Stimulated activated naive CD8-positive, alpha-beta T cell treated with anti-CD3 and anti-CD28 coated beads, Interleukin-15, amount 100 ng/mL, for 72 hours (primary cell): Measurements from ENCODE around the gene CCR2.
A peak's percentile ranks its signal among the peaks of the same experiment; 100 is the strongest.
"Not testable (repeated sequence)": the region's sequence is repeated elsewhere in the genome, so short reads cannot be mapped to it uniquely, and the experiment has no call there.

Experiments used
- ATAC-seq: fragments of 150-1000 bp; cut with Tn5 transposase; 2 replicates; pipeline ENCODE4 v1.10.0; 2021; ENCODE audit warnings: mild to moderate bottlenecking, moderate library complexity
- DNase-seq, 2 donors: peaks; one replicate each; pipeline ENCODE4 v3.0.0; 2021 to 2022
- H3K27ac Mint-ChIP-seq, 2 donors: one replicate each; pipeline ENCODE4 v1.8.0; 2022; ENCODE audit warnings: mild to moderate bottlenecking in 2 of 2, mixed read lengths in 2 of 2, moderate library complexity in 2 of 2
- H3K27me3 Mint-ChIP-seq: one replicate; pipeline ENCODE4 v1.8.0; 2022; ENCODE audit warnings: mixed read lengths
- H3K4me1 Mint-ChIP-seq: one replicate; pipeline ENCODE4 v1.8.0; 2022; ENCODE audit warnings: mild to moderate bottlenecking, mixed read lengths
- H3K4me3 Mint-ChIP-seq, 2 donors: one replicate each; pipeline ENCODE4 v1.8.0; 2022; ENCODE audit warnings: mild to moderate bottlenecking in 2 of 2, mixed read lengths in 2 of 2, moderate library complexity in 1 of 2
- H3K9me3 Mint-ChIP-seq, 2 donors: one replicate each; pipeline ENCODE4 v1.8.0; 2022; ENCODE audit warnings: mixed read lengths in 2 of 2

CCR2 gene

DNA sequence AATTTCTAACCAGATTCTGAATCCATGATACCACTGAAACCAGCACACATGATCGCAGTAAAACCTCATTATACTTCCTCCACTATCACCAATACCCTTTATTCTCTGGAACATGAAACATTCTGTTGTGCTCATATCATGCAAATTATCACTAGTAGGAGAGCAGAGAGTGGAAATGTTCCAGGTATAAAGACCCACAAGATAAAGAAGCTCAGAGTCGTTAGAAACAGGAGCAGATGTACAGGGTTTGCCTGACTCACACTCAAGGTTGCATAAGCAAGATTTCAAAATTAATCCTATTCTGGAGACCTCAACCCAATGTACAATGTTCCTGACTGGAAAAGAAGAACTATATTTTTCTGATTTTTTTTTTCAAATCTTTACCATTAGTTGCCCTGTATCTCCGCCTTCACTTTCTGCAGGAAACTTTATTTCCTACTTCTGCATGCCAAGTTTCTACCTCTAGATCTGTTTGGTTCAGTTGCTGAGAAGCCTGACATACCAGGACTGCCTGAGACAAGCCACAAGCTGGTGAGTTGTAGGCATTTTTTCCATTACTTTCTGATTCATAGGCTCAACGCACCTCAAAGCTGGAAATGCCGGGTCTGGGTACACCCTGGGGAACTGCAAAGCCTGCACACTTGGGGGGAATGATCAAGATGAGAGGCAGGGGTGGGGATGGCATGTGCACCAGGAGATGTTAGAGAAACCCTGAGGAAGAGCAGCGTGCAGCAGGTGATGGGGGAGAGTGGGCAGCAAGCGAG is at the start of gene CCR2:
TSS of gene CCR2 (plus strand) at position 465 of the 764 bp plus-strand sequence. CDS start 3,417 bp downstream, outside the sequence.
- DNase-seq (no peak), ATAC-seq (peak; percentile 62)
- Mint-ChIP-seq H3K9me3 (peaks cover 0 to 2% of the 10 kb centered on the region in 2 donors), H3K4me1 (peaks cover 69% of the 10 kb centered on the region), H3K27ac (peak within 1 kb of the TSS in 1 of 2 donors; percentile 6), H3K27me3 (peaks cover 45% of the 10 kb centered on the region), H3K4me3 (peak within 1 kb of the TSS; percentile 49 to 69)

DNA sequence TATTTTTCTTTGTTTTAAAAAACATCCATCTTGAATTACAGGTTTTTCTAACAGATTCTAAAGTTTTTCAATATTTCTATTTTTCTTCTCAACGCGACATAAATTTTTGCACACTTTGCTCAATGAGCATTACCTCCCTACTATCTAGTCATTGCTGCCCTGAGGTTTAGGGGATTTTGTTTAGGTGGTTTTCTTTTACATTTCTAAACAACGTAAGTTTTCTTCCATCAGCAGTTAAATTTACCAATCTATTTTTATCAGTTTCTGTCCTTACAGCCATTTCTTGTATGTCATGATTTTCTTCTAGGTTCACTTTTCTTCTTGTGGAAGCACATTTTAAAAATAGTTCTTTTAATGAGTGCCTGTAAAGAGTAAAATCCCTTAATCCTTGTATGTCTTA is 49.2 kb upstream of the CCR2 start:
- peaks cover 30% of the 10 kb centered on the region for H3K4me1 Mint-ChIP-seq
- H3K27ac Mint-ChIP-seq, result no peak overlapping the region

DNA sequence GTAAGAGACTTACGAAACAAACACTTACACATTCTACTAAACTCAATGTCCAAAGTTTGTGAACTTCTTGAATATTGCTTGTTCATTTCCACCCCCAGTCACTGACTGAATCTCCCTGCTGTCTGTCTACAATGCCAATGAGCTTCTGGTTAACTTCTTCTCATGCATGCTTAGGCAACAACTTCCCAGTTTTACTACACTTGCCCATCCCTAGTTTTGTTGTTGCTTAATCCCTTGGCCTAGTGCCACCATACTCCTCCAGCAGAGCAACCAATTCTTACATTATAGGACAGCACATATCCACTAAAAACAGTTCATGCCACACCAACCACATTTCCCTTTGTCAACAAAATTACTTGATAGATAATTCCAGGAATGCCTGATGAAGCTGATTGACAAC is 40.9 kb upstream of the CCR2 start:
- H3K27me3 Mint-ChIP-seq, result peaks cover 37% of the 10 kb centered on the region
- H3K27ac Mint-ChIP-seq, result no peak overlapping the region
- H3K4me3 Mint-ChIP-seq, result no peak overlapping the region
- H3K9me3 Mint-ChIP-seq, result peaks cover 14 to 23% of the 10 kb centered on the region in 2 donors
- peaks cover 12% of the 10 kb centered on the region for H3K4me1 Mint-ChIP-seq
- DNase-seq (no peak), ATAC-seq (no peak)

More for the DNA sequence above, 49.2 kb upstream of the CCR2 start:
- ATAC-seq (no peak), DNase-seq (no peak)
- H3K9me3 Mint-ChIP-seq, result no peaks in the 10 kb centered on the region
- peaks cover 26% of the 10 kb centered on the region for H3K27me3 Mint-ChIP-seq
- H3K4me3 Mint-ChIP-seq, result no peak overlapping the region

DNA sequence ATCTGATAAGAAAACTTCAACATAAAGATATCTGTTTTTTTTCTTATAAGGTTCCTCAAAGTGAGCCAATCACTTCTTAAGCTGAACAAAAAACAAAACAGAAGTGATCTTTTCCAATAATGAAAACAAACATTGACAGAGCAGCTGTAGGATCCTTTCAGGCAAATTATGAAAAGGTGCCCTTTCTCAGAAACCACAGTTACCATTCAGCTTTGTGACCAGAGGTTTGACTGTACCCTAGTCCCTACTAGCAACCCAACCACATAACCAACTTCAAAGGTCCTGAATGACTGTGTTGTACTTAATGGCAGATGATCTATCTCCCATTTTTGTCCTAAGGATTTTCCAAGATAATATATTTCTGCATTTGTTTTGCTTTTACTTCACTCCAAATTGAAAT is 39.4 kb upstream of the CCR2 start:
- Mint-ChIP-seq H3K27me3 (peaks cover 24% of the 10 kb centered on the region), H3K9me3 (peaks cover 20 to 27% of the 10 kb centered on the region in 2 donors), H3K4me3 (no peak overlapping the region), H3K27ac (no peak overlapping the region), H3K4me1 (peaks cover 12% of the 10 kb centered on the region)
- no peak for DNase-seq
- ATAC-seq, result peak; percentile 89

DNA sequence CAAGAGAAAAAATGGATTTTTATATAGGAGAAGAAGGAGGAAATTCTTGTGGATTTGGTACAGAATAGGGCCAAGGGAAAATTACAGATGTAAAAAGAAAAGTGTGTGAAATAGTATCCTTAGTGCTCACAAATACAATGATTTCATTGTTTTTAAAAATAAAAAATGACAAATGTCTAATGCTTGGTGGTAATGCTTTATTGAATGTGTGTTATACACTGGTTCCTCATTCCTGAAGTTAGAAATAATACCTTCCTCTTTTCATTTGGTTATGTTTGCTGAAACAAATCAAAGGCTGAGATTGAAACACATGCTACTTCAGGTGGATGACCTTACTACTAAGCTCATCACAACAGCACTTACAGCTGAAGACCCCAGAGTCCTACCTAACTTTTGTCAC is 37.7 kb upstream of the CCR2 start:
- no peak for ATAC-seq
- H3K4me1 Mint-ChIP-seq, result peaks cover 12% of the 10 kb centered on the region
- no peak overlapping the region for H3K27ac Mint-ChIP-seq
- peaks cover 20 to 27% of the 10 kb centered on the region in 2 donors for H3K9me3 Mint-ChIP-seq
- no peak overlapping the region for H3K4me3 Mint-ChIP-seq
- H3K27me3 Mint-ChIP-seq, result peaks cover 28% of the 10 kb centered on the region
- no peak for DNase-seq

DNA sequence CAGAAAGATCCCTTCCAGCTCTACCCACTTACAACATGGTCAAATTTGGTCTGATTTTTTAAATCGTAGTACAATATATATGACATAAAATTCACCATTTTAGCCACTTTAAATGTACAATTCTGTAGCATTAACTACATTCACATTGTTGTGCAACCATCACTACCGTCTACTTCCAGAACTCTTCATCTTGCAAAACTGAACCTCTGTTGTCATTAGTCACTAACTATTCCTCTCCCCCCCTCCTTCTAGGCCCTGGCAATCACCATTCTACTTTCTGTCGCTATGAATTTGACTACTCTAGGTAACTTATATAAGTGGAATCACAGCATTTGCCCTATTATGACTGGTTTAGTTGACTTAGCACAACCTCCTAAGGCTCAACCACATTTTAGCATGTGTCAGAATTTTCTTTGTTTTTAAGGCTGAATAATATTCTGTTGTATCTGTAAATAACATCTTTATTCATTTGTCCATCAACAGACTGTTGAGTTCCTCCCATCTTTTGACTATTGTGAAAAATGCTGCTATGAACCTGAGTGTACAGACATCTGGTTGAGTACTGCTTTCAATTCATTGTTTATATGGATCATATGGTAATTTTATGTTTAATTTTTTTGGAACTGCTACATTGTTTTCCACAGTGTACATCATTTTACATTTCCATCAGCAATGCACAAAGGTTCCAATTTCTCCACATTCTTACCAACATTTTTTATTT is 35.5 kb upstream of the CCR2 start:
- no peak overlapping the region for H3K27ac Mint-ChIP-seq
- H3K4me3 Mint-ChIP-seq, result no peak overlapping the region
- ATAC-seq (no peak), DNase-seq (no peak)
- peaks cover 22% of the 10 kb centered on the region for H3K27me3 Mint-ChIP-seq
- H3K4me1 Mint-ChIP-seq, result peaks cover 12% of the 10 kb centered on the region
- H3K9me3 Mint-ChIP-seq, result peaks cover 20 to 23% of the 10 kb centered on the region in 2 donors

DNA sequence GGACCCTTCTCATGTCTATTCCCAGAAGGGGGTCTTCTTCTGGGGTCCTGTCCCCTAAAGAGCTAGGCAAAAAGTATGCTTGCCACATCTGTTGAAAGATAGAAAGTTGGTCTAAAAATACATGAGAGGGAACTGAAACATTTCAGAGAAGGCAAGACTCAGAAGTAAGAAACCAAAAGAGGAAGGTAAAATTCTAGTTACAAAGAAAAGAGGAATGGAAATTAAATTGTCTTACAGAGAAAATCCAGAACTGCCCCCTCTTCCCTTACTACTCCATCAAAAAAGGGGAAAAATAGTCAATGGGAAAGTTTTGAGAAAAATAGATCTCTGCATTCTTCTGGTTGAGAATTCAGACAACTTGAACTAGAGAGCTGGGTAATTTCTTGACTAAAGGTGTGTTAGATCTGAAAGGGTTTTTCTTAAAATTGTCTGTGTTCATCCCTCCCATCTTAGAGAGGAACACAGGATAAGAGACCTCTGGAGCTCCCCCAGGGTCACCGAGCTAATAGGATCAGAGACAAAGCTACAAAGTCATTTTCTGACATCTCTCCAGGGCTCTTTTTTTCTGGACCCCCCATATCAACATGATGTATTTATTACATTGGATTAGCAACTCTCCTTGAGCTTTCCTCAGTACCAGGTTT is 32.3 kb upstream of the CCR2 start:
- H3K9me3 Mint-ChIP-seq, result peaks cover 17 to 20% of the 10 kb centered on the region in 2 donors
- H3K4me3 Mint-ChIP-seq, result no peak overlapping the region
- DNase-seq (no peak), ATAC-seq (no peak)
- no peaks in the 10 kb centered on the region for H3K4me1 Mint-ChIP-seq
- no peak overlapping the region for H3K27ac Mint-ChIP-seq
- peaks cover 18% of the 10 kb centered on the region for H3K27me3 Mint-ChIP-seq

DNA sequence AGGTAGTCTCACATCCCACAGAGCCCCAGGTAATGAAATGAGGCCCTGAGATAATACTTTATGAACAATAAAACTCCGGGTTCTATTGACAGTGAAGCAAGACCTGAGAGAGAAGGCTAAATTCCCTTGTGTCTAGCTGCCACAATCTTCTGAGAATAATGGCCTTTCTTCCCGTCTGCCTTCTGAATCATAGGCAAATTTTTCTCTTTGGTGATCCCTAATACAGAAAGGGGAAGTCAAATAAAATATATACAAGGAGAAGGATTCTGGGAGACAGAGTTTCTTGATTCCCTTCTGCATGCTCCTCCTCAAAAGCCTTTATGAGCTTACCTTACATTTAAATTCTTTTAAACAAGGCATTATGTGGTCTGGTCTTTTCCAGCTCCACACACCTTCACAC is 29.9 kb upstream of the CCR2 start:
- ATAC-seq (no peak), DNase-seq (no peak)
- Mint-ChIP-seq H3K27ac (no peak overlapping the region), H3K9me3 (no peaks in the 10 kb centered on the region), H3K27me3 (peaks cover 18% of the 10 kb centered on the region), H3K4me1 (no peaks in the 10 kb centered on the region), H3K4me3 (no peak overlapping the region)

DNA sequence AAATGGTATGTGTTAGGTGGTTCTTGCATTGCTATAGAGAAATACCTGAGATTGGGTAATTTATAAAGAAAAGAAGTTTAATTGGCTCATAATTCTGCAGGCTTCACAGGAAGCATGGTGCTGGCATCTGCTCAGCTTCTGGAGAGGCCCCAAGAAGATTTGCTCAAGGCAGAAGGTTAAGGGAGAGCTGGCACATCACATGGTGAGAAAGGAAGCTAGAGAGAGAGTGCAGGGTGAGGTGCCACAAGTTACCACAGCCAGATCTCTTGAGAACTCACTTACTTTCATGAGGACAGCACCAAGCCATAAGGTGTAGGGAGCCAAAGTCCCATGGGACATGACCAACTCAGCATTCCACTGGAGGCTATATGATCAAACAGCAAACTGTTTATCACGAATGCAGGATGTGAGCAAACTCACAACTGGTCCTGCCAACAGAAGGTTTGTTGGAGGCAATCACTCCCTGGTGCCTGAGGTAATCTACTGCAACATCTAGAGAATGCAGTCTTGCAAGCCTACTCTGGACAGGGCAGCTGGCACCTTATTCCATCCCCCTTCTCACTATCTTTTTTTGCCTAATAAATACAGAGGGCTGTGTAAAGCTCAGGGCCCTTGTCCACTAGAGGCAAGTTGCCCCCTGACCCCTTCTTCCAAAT is 28.1 kb upstream of the CCR2 start:
- H3K27me3 Mint-ChIP-seq, result peaks cover 15% of the 10 kb centered on the region
- H3K4me3 Mint-ChIP-seq, result no peak overlapping the region
- no peaks in the 10 kb centered on the region for H3K9me3 Mint-ChIP-seq
- DNase-seq (no peak), ATAC-seq (no peak)
- H3K4me1 Mint-ChIP-seq, result no peaks in the 10 kb centered on the region
- H3K27ac Mint-ChIP-seq, result no peak overlapping the region

DNA sequence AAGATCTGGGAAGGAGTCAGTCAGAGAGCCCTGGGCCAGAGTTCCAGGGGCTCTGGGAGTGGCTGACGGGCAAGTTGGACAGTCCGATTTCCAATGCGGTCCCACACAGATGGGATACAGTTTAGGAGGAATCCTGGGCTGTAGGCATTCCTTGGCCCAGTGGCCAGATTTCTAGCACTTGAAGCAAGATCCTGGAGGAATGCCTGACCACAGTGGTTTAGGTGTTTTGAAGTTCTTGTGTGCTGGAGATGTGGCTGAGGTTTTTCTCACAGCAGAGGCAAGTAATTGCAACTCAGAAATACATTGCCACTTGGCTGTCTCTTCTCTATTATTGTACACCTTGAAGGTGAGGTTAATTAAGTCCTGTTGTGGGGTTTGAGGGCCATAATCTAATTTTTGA is 23.2 kb upstream of the CCR2 start:
- not testable (repeated sequence) for H3K4me3 Mint-ChIP-seq, H3K9me3 Mint-ChIP-seq, DNase-seq, H3K27ac Mint-ChIP-seq, ATAC-seq
- Mint-ChIP-seq H3K27me3 (peaks cover 12% of the 10 kb centered on the region), H3K4me1 (peaks cover 14% of the 10 kb centered on the region)

DNA sequence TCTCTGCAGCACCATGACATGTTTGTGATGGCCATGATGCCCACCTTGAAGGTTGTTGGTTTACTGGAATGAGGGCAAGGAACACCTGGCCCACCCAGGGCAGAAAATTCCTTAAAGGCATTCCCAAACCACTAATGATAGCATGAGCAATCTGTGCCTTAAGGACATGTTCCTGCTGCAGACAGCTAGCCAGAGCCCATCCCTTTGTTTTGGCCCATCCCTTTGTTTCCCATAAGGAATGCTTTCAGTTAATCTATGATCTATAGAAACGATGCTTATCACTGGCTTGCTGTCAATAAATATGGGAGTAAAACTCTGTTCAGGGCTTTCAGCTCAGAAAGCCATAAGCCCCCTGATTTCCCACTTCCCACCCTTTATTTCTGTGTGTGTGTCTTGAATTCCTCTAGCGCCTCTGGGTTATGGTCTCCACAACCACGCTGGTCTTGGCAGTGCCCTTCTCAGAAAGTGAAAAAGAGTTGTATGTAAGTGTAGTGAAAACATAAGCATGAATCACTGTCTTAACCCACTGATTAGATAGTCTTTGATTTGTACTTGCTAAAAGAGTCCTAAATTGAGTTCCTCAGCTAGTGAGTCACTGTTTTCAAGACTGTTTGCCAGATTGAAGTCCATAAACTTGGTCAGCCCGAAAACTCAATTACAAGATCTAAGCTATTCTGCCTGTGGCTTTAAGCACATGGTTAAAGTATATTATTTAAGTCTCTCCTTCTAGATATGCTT is 19.0 kb upstream of the CCR2 start:
- Mint-ChIP-seq H3K4me1 (peaks cover 14% of the 10 kb centered on the region), H3K27ac (no peak overlapping the region), H3K9me3 (peaks cover 14 to 23% of the 10 kb centered on the region in 2 donors), H3K27me3 (peaks cover 12% of the 10 kb centered on the region), H3K4me3 (no peak overlapping the region)
- DNase-seq, result peak; percentile 12 to 21
- ATAC-seq, result peak; percentile 99

DNA sequence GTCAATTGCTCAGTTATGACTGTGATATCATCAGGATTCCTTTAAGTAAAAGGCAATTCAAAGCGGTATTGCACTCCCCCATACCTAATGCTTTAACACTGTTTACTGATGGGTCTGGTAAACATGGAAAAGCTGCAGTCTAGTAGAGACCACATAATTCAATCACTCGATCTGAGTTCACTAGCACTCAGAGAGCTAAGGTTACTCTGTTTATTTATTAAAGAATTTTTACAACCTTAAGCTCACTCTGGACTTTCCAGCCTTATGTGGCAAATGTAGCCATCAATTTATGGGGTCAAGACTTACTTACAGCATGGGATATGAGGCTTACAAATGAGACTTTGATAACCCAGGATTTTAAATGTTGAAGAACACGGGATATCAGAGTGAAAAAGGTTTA is 18.4 kb upstream of the CCR2 start:
- DNase-seq (no peak), ATAC-seq (no peak)
- peaks cover 20 to 27% of the 10 kb centered on the region in 2 donors for H3K9me3 Mint-ChIP-seq
- no peak overlapping the region for H3K4me3 Mint-ChIP-seq
- H3K27ac Mint-ChIP-seq, result no peak overlapping the region
- H3K4me1 Mint-ChIP-seq, result peaks cover 14% of the 10 kb centered on the region
- H3K27me3 Mint-ChIP-seq, result peaks cover 12% of the 10 kb centered on the region

DNA sequence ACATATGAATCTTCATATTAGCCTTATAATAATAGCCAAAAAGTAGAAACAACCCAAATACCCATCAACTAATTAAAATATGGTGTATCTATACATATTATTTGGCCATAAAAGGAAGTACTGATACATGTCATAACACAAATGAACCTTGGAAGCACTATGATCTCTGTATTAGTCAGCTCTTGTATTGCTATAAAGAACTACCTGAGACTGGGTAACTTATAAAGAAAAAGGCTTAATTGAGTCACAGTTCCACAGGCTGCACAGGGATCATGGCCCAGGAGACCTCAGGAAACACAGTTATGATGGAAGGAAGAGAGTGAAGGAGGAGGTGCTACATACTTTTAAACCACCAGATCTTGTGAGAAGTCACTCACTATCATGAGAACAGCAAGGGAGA is 16.0 kb upstream of the CCR2 start:
- H3K4me1 Mint-ChIP-seq, result peaks cover 10% of the 10 kb centered on the region
- peaks cover 20 to 27% of the 10 kb centered on the region in 2 donors for H3K9me3 Mint-ChIP-seq
- no peaks in the 10 kb centered on the region for H3K27me3 Mint-ChIP-seq
- H3K4me3 Mint-ChIP-seq, result no peak overlapping the region
- DNase-seq (no peak), ATAC-seq (peak; percentile 77)
- no peak overlapping the region for H3K27ac Mint-ChIP-seq

DNA sequence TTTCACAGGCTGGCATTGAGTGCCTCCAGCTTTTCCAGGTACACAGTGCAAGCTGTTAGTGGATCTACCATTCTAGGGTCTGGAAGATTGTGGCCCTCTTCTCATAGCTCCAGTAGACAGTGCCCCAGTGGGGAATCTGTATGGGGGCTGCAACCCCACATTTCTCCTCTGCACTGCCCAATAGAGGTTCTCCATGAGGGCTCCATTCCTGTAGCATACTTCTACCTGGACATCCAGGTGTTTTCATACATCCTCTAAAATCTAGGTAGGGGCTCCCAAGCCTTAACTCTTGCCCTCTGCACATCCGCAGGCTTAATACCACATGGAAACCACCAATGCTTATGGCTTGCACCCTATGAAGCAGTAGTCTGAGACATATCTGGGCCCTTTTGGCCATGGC is 15.1 kb upstream of the CCR2 start:
- Mint-ChIP-seq H3K4me3 (no peak overlapping the region), H3K27me3 (no peaks in the 10 kb centered on the region), H3K9me3 (peaks cover 20 to 27% of the 10 kb centered on the region in 2 donors), H3K4me1 (peaks cover 10% of the 10 kb centered on the region), H3K27ac (no peak overlapping the region)
- no peak for DNase-seq
- no peak for ATAC-seq

DNA sequence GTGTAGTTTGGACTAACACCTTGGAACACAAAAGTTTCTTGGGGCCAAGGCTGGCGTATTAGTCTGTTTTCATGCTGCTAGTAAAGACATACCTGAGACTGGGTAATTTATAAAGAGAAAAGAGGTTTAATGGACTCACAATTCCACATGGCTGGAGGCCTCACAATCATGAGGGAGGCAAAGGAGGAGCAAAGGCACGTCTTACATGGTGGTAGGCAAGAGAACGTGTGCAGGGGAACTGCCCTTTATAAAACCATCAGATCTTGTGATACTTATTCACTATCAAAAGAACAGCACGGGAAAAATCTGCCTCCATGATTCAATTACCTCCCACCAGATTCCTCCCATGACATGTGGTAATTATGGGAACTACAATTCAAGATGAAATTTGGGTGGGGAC is 9.4 kb upstream of the CCR2 start:
- DNase-seq (no peak), ATAC-seq (no peak)
- H3K27ac Mint-ChIP-seq, result no peak overlapping the region
- peaks cover 11% of the 10 kb centered on the region for H3K4me1 Mint-ChIP-seq
- H3K27me3 Mint-ChIP-seq, result no peaks in the 10 kb centered on the region
- H3K9me3 Mint-ChIP-seq, result peaks cover 16 to 23% of the 10 kb centered on the region in 2 donors
- H3K4me3 Mint-ChIP-seq, result no peak overlapping the region
